Neuronal stem cell (in vitro differentiated cells): ENCODE measurements around the gene MPPED1.

ENCODE experiments used
- DNase-seq: peaks from one replicate; pipeline ENCODE4 v3.0.0-alpha.2; 2013; ENCODE audit warnings: low spot score
- H2AFZ ChIP-seq: one replicate; pipeline ENCODE4 v1.6.1; 2013; ENCODE audit warnings: mild to moderate bottlenecking, low read length, inconsistent platforms
- H2AK5ac ChIP-seq: 2 replicates; pipeline ENCODE4 v1.6.1; 2013; ENCODE audit warnings: low read depth, mild to moderate bottlenecking, inconsistent platforms, low read length, moderate library complexity, mixed read lengths
- H2BK120ac ChIP-seq: 2 replicates; pipeline ENCODE4 v1.6.1; 2013; ENCODE audit warnings: low read depth, mild to moderate bottlenecking, inconsistent platforms, low read length, moderate library complexity, mixed read lengths
- H2BK12ac ChIP-seq: one replicate; pipeline ENCODE4 v1.6.1; 2013; ENCODE audit warnings: low read length, inconsistent platforms
- H2BK15ac ChIP-seq: 2 replicates; pipeline ENCODE4 v1.6.1; 2013; ENCODE audit warnings: mild to moderate bottlenecking, low read length, inconsistent platforms, mixed read lengths
- H2BK5ac ChIP-seq: one replicate; pipeline ENCODE4 v1.6.1; 2013; ENCODE audit warnings: inconsistent platforms, mild to moderate bottlenecking, low read length, moderate library complexity
- H3K14ac ChIP-seq: one replicate; pipeline ENCODE4 v1.6.1; 2013; ENCODE audit warnings: low read length, inconsistent platforms
- H3K18ac ChIP-seq: 2 replicates; pipeline ENCODE4 v1.6.1; 2013; ENCODE audit warnings: low read length, inconsistent platforms
- H3K23ac ChIP-seq: 2 replicates; pipeline ENCODE4 v1.6.1; 2013; ENCODE audit warnings: low read depth, mild to moderate bottlenecking, mixed read lengths, low read length, inconsistent platforms; ENCODE audit not compliant: poor library complexity
- H3K27ac ChIP-seq: replicated peaks from 3 replicates; pipeline ENCODE4 v1.5.1; 2013; ENCODE audit warnings: low read length, inconsistent platforms
- H3K27me3 ChIP-seq, 3 experiments: 2 replicates each; pipeline ENCODE4 v1.6.1; 2013; ENCODE audit warnings: low read length in 3 of 3, mild to moderate bottlenecking in 2 of 3, inconsistent platforms in 1 of 3, low read depth in 1 of 3, mixed read lengths in 1 of 3, moderate library complexity in 1 of 3; ENCODE audit not compliant: control insufficient read depth in 3 of 3, insufficient read depth in 3 of 3
- H3K36me3 ChIP-seq, 2 donors: replicated peaks in 1 of 2; 2 replicates each; pipeline ENCODE4 v1.6.1; 2013; ENCODE audit warnings: low read length in 2 of 2; ENCODE audit not compliant: control insufficient read depth in 2 of 2, insufficient read depth in 2 of 2
- H3K4ac ChIP-seq: 2 replicates; pipeline ENCODE4 v1.6.1; 2013; ENCODE audit warnings: inconsistent platforms, mild to moderate bottlenecking, low read length, moderate library complexity
- H3K4me1 ChIP-seq, 2 donors: 1 replicate in 1 of 2; 2 replicates in 1 of 2; pipeline ENCODE4 v1.6.1; 2013; ENCODE audit warnings: low read length in 2 of 2, low read depth in 1 of 2; ENCODE audit not compliant: control insufficient read depth in 2 of 2, insufficient read depth in 1 of 2
- H3K4me2 ChIP-seq: one replicate; pipeline ENCODE4 v1.6.1; 2013; ENCODE audit warnings: mild to moderate bottlenecking, low read length, inconsistent platforms; ENCODE audit not compliant: insufficient read depth, poor library complexity, severe bottlenecking
- H3K4me3 ChIP-seq, 2 donors: 2 replicates each; pipeline ENCODE4 v1.5.1; 2013; ENCODE audit warnings: low read length in 2 of 2, mild to moderate bottlenecking in 2 of 2, inconsistent platforms in 1 of 2, moderate library complexity in 1 of 2
- H3K79me1 ChIP-seq: one replicate; pipeline ENCODE4 v1.6.1; 2013; ENCODE audit warnings: low read depth, mild to moderate bottlenecking, inconsistent platforms, low read length, moderate library complexity
- H3K9ac ChIP-seq: one replicate; pipeline ENCODE4 v1.6.1; 2013; ENCODE audit warnings: mild to moderate bottlenecking, low read depth, low read length, inconsistent platforms; ENCODE audit not compliant: poor library complexity
- H3K9me3 ChIP-seq, 2 donors: replicated peaks in 1 of 2; 2 replicates each; pipeline versions ENCODE3 to v1.6.1; 2013; ENCODE audit warnings: low read length in 2 of 2, mild to moderate bottlenecking in 2 of 2, inconsistent platforms in 1 of 2, low read depth in 1 of 2, mixed read lengths in 1 of 2, moderate library complexity in 1 of 2; ENCODE audit not compliant: control insufficient read depth in 2 of 2, insufficient read depth in 1 of 2
- H4K8ac ChIP-seq: one replicate; pipeline ENCODE4 v1.6.1; 2013; ENCODE audit warnings: low read depth, mild to moderate bottlenecking, inconsistent platforms, low read length, moderate library complexity
- H4K91ac ChIP-seq: one replicate; pipeline ENCODE4 v1.6.1; 2013; ENCODE audit warnings: low read length, low read depth, mild to moderate bottlenecking, inconsistent platforms; ENCODE audit not compliant: poor library complexity
- WGBS, 2 donors: extraction: QIAGEN DNeasy Blood & Tissue Kit; methylation state at CpG; one replicate each; pipeline ENCODE4 v1.1.7; 2013; ENCODE audit warnings: missing lambda C conversion rate in 2 of 2, mixed read lengths in 1 of 2; ENCODE audit not compliant: insufficient read length in 2 of 2, insufficient replicate concordance in 1 of 2; ENCODE audit errors: extremely low coverage in 2 of 2; 5-methylcytosine and 5-hydroxymethylcytosine counted together

The MPPED1 gene

DNA sequence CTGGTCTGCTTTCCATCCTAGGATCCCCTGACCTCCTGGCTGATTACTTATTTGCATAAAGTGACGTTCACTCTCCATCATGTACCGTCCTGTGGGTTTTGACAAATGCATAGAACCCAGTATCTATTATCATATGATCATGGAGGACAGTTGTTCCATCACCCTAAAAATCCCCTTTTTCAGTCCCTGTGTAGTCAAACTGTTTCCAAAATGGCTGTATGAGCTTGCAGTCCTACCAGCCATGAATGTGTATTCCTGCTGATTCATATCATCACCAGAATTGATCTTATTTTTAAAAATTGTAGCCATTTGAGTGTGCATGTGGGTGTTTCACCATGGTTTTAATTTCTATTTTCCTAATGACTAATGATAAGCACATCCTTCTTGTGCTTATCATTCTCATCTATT, 108.8 kb downstream of the MPPED1 start:
- Histone ChIP-seq H4K91ac (no peak overlapping the region), H3K4me2 (no peak overlapping the region), H2BK5ac (no peak overlapping the region), H3K14ac (no peak overlapping the region), H2BK12ac (no peak overlapping the region), H3K4me1 (peaks cover 0 to 5% of the 10 kb centered on the region in 2 donors), H4K8ac (no peak overlapping the region), H2AFZ (no peak overlapping the region), H3K4me3 (no peak overlapping the region), H3K27me3 (no peaks in the 10 kb centered on the region), H3K9ac (no peak overlapping the region), H2BK120ac (no peak overlapping the region), H3K18ac (no peak overlapping the region), H3K36me3 (no peaks in the 10 kb centered on the region), H3K79me1 (peaks cover 3% of the 10 kb centered on the region), H2BK15ac (no peak overlapping the region), H3K9me3 (no peaks in the 10 kb centered on the region), H3K4ac (no peak overlapping the region), H3K23ac (no peak overlapping the region), H2AK5ac (no peak overlapping the region), H3K27ac (no peak overlapping the region)
- DNase-seq = no peak
- no CpG with 5 or more reads among the region's 2 CpGs for WGBS, 2 donors

GRCh38 chr22:43521716-43522115, 109.9 kb downstream of the MPPED1 start:
- no peak for DNase-seq
- no peak overlapping the region for H3K4me2 ChIP-seq
- no peak overlapping the region for H2BK120ac ChIP-seq
- H4K8ac ChIP-seq = no peak overlapping the region
- H2BK15ac ChIP-seq = no peak overlapping the region
- no peak overlapping the region for H3K27ac ChIP-seq
- H3K36me3 ChIP-seq = no peaks in the 10 kb centered on the region
- WGBS, 2 donors = no CpG with 5 or more reads among the region's 6 CpGs
- H3K14ac ChIP-seq = no peak overlapping the region
- no peak overlapping the region for H3K4me3 ChIP-seq
- H3K27me3 ChIP-seq = no peaks in the 10 kb centered on the region
- no peak overlapping the region for H3K23ac ChIP-seq
- H2BK5ac ChIP-seq = no peak overlapping the region
- H3K9me3 ChIP-seq = no peaks in the 10 kb centered on the region
- H3K18ac ChIP-seq = no peak overlapping the region
- no peak overlapping the region for H3K9ac ChIP-seq
- no peak overlapping the region for H2AK5ac ChIP-seq
- H2AFZ ChIP-seq = no peak overlapping the region
- H2BK12ac ChIP-seq = no peak overlapping the region
- no peak overlapping the region for H3K4ac ChIP-seq
- H4K91ac ChIP-seq = no peak overlapping the region
- H3K4me1 ChIP-seq = peaks cover 0 to 5% of the 10 kb centered on the region in 2 donors
- peaks cover 3% of the 10 kb centered on the region for H3K79me1 ChIP-seq

DNA sequence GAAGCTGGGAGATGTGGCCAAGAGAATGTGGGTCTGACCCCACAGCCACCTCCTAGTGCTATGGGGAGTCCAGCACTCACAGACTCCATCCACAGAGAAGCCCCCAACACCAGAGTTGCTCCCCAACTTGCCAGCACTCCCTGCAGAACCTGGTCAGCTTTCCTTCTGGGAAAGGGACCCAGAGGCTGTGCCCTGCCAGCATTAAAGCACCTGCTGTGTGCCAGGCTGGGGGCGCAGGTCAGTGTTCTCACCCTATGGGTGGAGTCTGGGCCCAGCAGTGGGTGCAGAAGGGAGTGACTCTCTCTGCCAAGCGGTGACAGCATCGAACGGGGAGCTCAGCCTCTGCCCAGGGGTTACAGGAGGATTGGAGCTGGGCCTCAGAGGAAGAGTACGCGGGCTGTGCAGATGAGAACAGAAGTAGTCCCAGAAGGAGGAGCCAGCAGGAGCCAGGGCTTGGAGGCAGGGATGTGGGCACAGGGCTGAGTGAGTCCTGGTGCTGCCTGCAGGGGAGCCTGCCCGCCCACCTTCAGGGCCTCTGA, 114.4 kb downstream of the MPPED1 start:
- Histone ChIP-seq H3K9me3 (no peaks in the 10 kb centered on the region), H4K8ac (no peak overlapping the region), H3K4me1 (no peaks in the 10 kb centered on the region), H3K14ac (peak overlapping the region; percentile 31), H3K36me3 (no peaks in the 10 kb centered on the region), H2BK15ac (peak overlapping the region; percentile 27), H3K79me1 (no peaks in the 10 kb centered on the region), H3K27me3 (no peaks in the 10 kb centered on the region), H3K23ac (no peak overlapping the region), H3K18ac (peak overlapping the region; percentile 3), H3K4me3 (no peak overlapping the region), H3K4me2 (no peak overlapping the region), H2AK5ac (peak overlapping the region; percentile 18), H3K4ac (no peak overlapping the region), H4K91ac (no peak overlapping the region), H2BK5ac (no peak overlapping the region), H2AFZ (no peak overlapping the region), H3K9ac (no peak overlapping the region), H2BK120ac (no peak overlapping the region), H3K27ac (no peak overlapping the region), H2BK12ac (no peak overlapping the region)
- no CpG with 5 or more reads among the region's 7 CpGs for WGBS, 2 donors
- no peak for DNase-seq

GRCh38 chr22:43526946-43527345, 115.1 kb downstream of the MPPED1 start:
- Histone ChIP-seq H3K79me1 (no peaks in the 10 kb centered on the region), H2BK5ac (no peak overlapping the region), H3K27me3 (no peaks in the 10 kb centered on the region), H4K91ac (no peak overlapping the region), H3K27ac (no peak overlapping the region), H4K8ac (no peak overlapping the region), H3K4me2 (no peak overlapping the region), H2AK5ac (no peak overlapping the region), H3K4me3 (no peak overlapping the region), H3K36me3 (no peaks in the 10 kb centered on the region), H3K14ac (no peak overlapping the region), H2AFZ (no peak overlapping the region), H3K9ac (no peak overlapping the region), H2BK120ac (no peak overlapping the region), H2BK15ac (no peak overlapping the region), H2BK12ac (no peak overlapping the region), H3K23ac (peak overlapping the region; percentile 67), H3K4ac (no peak overlapping the region), H3K9me3 (no peaks in the 10 kb centered on the region), H3K18ac (peak overlapping the region; percentile 70), H3K4me1 (peaks cover 0 to 1% of the 10 kb centered on the region in 2 donors)
- no peak for DNase-seq
- WGBS, 2 donors = no CpG with 5 or more reads among the region's 5 CpGs
